SHP77 treated with DMSO at 0.1 percent for 48 hours (cell line): ENCODE results near the gene CAMK2G.

Experiments
- DNase-seq: peaks from one replicate; lab custom pipeline; 2025; lab: John Stamatoyannopoulos, UW

Gene CAMK2G

GRCh38 chr10:73863039-73863817, 11.1 kb downstream of the CAMK2G start:
- DNase-seq: no peak

- no peak for DNase-seq
These were observed 12.3 kb downstream of the CAMK2G start for GRCh38 chr10:73862011-73862410.

GRCh38 chr10:73859784-73860491, 14.4 kb downstream of the CAMK2G start:
- DNase-seq: no peak

GRCh38 chr10:73859428-73859783, 14.9 kb downstream of the CAMK2G start:
- DNase-seq: no peak

- no peak for DNase-seq
These were observed 15.5 kb downstream of the CAMK2G start for GRCh38 chr10:73858750-73859427.

GRCh38 chr10:73858013-73858708, 16.2 kb downstream of the CAMK2G start:
- DNase-seq: no peak

GRCh38 chr10:73857446-73857845, 16.9 kb downstream of the CAMK2G start:
- DNase-seq: no peak

- no peak for DNase-seq
These were observed 18.1 kb downstream of the CAMK2G start for GRCh38 chr10:73856261-73856660.

- DNase-seq: no peak
These were observed 18.9 kb downstream of the CAMK2G start for GRCh38 chr10:73855413-73855812.

GRCh38 chr10:73854310-73854709, 20.0 kb downstream of the CAMK2G start:
- no peak for DNase-seq

GRCh38 chr10:73853196-73853595, 21.2 kb downstream of the CAMK2G start:
- no peak for DNase-seq

- no peak for DNase-seq
These were observed 23.4 kb downstream of the CAMK2G start for GRCh38 chr10:73850863-73851461.

- DNase-seq: no peak
These were observed 24.1 kb downstream of the CAMK2G start for GRCh38 chr10:73850211-73850610.

GRCh38 chr10:73848821-73849489, 25.4 kb downstream of the CAMK2G start:
- no peak for DNase-seq

GRCh38 chr10:73847031-73847430, 27.3 kb downstream of the CAMK2G start:
- no peak for DNase-seq

- no peak for DNase-seq
These were observed 31.1 kb downstream of the CAMK2G start for GRCh38 chr10:73843261-73843660.

- no peak for DNase-seq
These were observed 32.0 kb downstream of the CAMK2G start for GRCh38 chr10:73842349-73842748.

GRCh38 chr10:73841526-73842285, 32.6 kb downstream of the CAMK2G start:
- DNase-seq: no peak

GRCh38 chr10:73841061-73841421, 33.3 kb downstream of the CAMK2G start:
- DNase-seq: no peak

- no peak for DNase-seq
These were observed 33.8 kb downstream of the CAMK2G start for GRCh38 chr10:73840403-73841060.
